ENCODE data around the gene TFF1.
A peak's percentile ranks its signal among the peaks of the same experiment; 100 is the strongest.

The TFF1 gene

DNA sequence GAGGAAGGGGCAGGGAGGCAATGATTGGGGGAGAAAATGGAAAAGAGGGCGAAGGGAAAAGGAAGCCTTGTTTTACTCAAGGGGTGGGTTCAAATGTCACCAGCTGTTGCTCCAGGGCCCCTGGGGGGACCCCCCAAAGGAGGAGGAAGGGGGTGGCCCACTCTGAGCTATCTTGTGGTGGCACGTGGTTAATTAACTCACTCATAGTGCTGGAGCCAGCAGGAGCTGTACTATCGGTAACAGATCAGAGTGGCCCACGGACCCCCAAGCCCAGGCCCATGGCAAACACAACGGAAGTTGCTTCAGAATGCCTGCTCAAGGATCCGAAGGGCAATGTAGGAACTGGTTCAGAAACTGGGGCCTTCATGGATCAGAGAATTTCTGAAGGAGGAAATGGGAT is 22.8 kb downstream of the TFF1 start:
- no peak for DNase-seq (ENCODE audit: low read depth)

DNA sequence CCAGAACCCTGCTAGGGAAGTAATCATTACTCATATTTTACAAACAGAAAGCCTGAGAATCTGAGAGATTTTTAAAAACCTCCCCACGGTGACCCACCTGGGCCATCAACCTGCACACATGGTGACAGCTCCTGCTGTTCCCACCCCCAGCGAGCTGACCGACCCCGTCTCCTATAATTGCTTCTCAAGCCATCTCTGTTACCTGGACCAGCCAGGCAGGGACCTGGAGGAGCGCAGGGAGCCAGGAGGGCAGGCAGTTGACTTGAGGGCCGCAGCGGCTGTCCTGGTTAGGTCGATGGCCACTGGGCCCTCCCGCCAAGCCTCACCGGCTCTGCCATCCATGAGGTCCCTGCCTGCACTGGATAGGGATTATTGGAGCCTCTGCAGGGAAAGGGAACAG is 23.2 kb downstream of the TFF1 start:
- DNase-seq (ENCODE audit: low read depth): no peak

DNA sequence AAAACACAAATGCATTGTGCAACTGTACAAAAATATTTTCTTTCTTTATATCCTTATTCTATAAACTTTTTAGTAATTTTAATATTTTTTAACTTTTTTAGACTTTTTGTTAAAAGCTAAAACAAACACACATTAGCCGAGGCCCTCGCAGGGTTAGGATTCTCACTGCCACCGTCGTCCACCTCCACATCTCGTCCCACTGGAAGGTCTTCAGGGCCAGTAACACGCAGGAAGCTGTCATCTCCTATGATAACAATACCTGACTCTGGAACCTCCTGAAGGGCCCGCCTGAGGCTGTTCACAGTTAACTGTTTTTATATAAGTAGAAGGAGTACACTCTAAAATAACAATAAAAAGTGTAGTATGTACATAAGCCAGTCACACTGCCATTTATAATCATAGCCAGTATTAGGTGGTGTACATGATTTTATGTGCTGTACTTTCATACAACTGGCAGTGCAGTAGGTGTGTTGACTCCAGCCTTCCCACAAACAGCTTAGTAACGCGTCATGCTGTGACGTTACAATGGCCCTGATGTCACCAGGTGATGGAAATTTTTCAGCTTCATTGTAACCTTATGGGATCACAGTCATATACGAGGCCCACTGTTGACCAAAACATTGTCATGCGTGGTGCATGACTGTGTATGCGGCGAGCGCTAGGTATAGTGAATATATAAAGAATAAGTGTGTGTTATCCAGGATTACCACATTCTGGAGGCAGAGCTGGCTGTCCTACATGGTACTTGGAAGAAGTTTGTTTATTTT is 24.4 kb downstream of the TFF1 start:
- no peak for DNase-seq (ENCODE audit: low read depth)

- no peak for DNase-seq (ENCODE audit: low read depth)
Observed at GRCh38 chr21:42340187-42341050, 25.9 kb downstream of the TFF1 start.

DNA sequence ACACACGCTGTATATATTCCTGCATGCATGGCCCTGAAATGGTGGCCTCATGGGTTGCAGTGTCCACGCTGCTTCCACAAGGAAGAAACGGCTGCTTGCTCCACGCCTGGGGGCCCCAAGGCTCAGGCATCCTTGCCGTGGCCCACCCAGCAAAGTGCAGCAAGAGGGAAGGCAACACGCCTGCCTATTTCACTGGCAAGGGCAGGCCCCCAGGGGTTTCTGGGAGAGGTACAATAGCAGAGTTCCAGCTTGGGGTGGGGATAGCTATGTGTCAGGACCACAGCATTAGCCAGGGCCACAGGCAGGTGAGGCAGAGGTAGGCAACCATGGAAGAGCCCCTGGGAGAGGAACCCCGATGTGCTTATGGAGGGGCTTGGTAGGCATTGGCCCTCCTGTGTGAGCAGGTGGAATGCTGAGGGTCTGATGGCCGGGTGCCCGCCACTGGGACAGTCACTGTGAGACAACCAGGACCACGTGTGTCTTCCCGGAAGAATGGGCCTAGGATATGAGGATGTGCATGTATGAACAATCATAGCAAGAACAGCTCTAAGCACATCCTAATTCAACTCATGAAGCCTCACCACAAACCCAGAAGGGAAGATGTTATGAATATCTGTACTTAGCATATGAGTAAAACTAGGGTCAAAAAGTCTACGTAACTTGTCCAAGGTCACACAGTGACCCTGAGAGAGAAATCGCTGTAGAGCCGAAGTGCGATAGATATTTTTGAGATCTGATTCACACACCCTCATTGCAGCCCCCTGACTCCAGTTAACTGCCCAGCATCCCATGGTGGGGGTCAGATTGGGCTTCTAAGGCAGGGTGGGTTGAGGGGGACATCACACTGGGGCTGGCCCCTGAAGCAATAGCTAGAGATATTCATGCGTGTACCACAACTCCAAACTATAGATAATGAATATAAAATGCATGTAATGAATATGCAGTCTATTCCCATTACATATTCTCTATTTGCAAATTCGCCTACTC is 27.3 kb downstream of the TFF1 start:
- no peak for DNase-seq (ENCODE audit: low read depth)

GRCh38 chr21:42337830-42338728 is 28.3 kb downstream of the TFF1 start:
- DNase-seq (ENCODE audit: low read depth): peak; percentile 86

DNA sequence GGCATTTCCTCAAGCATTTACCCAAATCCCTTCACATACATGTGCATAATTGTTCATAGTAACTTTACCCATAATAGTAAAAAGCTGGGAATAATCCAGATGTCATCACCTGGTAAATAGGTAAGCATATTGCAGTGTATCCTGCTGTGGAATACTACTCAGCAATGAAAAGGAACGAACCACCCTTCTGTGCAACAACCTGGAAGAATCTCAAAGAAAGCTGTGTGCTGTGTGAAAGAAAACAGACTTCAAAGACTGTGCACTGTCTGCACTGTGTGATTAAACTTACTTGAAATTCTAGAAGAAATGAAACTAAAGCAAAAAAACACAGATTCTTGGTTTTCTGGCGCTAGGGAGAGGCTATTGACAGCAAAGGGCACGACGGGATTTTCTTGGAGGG is 29.1 kb downstream of the TFF1 start:
- DNase-seq (ENCODE audit: low read depth): no peak

DNA sequence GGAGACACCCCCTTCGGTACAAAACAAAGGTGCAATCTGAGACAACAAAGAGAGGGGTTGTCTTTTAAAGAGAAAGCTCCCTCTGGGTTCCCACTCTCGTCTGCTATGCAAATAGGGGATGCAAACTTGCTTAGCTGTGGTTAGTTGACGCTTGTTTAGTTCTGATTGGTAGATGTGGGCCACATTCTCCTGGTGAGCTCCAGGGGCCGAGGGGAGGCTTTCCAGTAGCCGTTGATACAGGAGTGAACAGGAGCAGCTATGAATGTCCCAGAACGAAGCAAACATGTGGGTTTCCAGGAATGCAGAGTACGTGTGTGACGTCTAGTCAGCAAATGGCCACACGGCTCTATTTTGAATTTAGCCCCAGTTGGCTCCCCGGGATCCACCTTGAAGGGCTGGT is 30.3 kb downstream of the TFF1 start:
- no peak for DNase-seq (ENCODE audit: low read depth)

GRCh38 chr21:42332557-42333317 is 33.6 kb downstream of the TFF1 start:
- DNase-seq (ENCODE audit: low read depth): no peak

GRCh38 chr21:42331660-42332059 is 34.7 kb downstream of the TFF1 start:
- DNase-seq (ENCODE audit: low read depth): no peak

DNA sequence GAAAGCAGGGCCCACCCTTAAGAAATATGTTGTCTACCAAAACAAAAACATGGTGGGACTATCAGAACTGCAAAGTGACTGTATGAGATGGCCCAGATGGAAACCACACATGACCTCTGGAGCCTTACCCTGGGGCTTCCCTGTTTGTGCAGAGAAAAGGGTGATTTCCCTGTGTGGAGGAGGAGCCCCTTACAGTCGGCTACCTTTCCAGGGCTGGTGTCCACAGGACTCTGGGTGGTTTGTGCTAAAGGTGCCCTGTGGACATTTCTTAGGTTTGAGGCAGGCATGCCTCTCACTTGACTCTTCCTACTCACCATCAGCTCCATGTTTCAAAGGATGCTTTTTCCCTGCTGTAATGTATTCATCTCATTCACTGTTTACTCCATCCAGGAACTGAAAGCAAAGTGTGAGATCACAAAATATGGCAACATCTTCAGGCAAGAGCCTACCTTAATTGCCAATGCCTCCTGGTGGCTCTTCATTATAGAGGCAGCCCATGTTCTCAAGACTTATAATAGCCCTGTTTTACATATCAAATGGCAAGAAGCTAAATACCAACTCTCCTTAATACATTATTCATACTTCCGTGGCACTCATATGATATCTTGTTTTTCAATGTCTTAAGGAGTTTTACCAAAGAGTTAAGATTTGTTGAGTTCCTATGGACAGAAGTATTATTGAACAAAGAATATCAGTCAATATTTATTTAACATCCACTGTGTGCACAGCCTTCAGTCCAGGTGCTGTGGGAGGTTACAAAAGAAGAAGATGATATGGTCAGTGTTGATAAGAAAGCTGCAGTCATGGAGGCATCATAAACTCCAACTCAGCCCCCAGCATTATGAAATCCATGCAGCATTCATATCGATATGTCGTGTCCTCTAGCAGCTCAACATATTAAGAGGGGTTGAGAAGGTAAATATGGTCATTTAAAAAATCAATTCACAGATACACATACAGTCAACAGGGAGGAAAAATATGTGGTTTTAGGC is 35.7 kb downstream of the TFF1 start:
- DNase-seq (ENCODE audit: low read depth): no peak

DNA sequence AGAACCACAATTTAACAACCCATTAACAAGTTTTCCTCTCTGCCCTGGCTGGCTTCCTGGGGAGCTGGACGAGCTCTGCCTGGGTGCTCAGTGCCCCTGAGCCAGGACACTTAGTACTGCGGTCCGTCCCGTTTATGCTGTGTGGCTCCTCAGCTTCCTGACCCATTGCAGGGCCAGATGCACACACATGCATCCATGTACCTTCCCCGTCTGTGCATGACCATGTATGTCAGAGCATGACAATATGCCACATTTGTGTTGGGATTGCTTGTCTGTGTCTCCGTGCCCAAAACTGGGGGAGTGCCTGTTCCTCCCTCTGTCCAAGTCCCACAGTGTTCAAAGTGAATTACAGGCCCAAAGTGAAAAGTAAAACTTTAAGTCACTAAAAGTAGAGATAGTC is 41.4 kb downstream of the TFF1 start:
- no peak for DNase-seq (ENCODE audit: low read depth)

DNA sequence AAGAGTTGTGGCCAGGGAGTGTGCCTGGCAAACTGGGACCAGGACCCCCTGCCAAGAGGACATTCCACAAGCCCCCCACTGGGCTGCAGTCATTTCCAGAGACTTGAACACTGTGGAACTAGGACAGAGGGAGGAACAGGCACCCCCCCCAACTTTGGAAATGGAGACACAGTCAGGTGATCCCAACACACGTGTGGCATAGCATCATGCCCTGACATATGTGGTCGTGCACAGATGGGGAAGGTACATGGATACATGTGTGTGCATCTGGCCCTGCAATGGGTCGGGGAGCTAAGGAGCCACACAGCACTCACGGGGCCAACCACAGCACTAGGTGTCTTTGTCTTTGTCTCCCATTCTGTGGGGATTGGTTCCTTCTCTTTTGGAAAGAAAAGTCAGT is 44.5 kb downstream of the TFF1 start:
- DNase-seq (ENCODE audit: low read depth): no peak

DNA sequence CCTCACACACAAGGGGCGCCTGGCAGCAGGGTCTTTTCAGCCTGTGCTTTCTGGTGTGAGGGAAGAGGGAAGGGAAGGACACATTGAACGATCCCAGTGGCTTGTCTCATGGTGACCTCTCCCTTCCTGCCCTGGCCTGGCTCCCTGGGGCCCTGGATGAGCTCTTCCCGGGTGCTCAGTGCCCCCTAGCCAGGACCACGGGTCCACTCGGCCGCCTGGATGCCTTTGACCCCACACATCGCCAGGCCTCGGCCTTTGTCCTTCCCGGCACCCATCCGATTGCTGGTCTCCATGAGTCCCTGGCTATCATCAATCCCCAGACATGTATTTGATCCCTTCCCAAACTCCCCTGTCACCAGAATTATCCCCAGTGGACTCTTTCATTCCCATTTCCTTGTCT is 45.1 kb downstream of the TFF1 start:
- no peak for DNase-seq (ENCODE audit: low read depth)

DNA sequence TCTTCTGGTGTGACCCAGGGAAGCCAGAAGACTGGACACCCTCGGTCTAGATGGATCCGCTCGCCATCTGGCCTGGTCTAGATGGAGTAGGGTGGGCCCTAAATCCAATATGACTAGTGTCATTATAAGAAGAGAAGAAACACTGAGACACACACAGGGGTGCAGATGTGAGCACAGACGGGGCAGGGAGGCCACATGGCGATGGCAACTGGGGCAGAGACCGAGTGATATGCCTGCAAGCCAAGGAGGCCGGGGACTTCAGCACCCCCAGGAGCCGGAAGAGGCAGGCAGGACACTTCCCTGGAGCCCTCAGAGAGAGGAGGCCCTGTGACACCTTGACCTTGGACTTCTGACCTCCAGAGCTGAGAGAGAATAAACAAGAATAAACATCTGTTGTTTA is 45.5 kb downstream of the TFF1 start:
- DNase-seq (ENCODE audit: low read depth): no peak

- DNase-seq (ENCODE audit: low read depth): no peak
Observed at GRCh38 chr21:42319851-42320572, 46.3 kb downstream of the TFF1 start.

DNA sequence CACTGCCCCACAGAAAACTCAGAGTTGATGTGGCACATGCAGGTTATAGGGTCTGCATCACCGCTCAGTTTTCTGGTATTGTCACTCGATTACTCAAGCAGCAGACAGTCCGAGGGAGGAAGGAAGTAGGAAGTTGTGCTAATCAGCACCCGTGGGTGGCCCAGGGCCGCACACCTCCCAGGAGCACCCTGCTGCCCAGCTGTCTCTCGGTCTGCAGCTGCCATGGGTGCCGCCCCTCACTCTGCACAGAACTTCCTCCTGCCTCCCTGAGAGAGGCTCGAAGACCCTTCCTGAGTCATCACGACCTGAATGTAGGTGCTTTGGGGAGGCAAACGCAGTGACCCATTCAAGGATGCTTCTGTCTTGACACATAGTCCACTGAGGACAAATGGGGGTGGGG is 47.0 kb downstream of the TFF1 start:
- DNase-seq (ENCODE audit: low read depth): no peak
